ENCODE data around the gene MET.
A peak's percentile ranks its signal among the peaks of the same experiment; 100 is the strongest.

MET gene

DNA sequence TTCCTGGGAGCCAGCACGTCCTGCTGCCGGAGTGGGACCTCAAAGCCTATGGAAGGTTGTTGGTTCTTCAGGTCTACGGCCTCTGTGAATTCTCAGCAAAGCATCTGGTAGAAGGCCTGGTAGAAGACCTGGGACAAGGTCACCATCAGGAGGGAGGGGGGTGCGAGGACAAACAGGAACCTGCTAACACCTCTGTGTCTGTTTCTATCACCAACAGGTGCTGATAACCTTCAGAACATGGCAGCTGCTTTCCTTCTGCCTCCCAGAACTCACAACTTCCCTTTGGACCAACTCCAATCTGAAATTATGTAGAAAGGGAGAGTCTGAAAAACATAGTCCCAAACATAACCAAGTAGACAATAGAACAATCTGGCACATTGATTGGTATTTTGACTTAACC is 8.3 kb upstream of the MET start:
- DNase-seq (ENCODE audit: low read depth) = no peak
- TF ChIP-seq, protein P1, sequence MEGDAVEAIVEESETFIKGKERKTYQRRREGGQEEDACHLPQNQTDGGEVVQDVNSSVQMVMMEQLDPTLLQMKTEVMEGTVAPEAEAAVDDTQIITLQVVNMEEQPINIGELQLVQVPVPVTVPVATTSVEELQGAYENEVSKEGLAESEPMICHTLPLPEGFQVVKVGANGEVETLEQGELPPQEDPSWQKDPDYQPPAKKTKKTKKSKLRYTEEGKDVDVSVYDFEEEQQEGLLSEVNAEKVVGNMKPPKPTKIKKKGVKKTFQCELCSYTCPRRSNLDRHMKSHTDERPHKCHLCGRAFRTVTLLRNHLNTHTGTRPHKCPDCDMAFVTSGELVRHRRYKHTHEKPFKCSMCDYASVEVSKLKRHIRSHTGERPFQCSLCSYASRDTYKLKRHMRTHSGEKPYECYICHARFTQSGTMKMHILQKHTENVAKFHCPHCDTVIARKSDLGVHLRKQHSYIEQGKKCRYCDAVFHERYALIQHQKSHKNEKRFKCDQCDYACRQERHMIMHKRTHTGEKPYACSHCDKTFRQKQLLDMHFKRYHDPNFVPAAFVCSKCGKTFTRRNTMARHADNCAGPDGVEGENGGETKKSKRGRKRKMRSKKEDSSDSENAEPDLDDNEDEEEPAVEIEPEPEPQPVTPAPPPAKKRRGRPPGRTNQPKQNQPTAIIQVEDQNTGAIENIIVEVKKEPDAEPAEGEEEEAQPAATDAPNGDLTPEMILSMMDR (IDR thresholded peaks at IDR 0.05; ENCODE audit: insufficient read depth, low read depth, low read length, missing control alignments) = no peak
- no peak overlapping the region for H3K4me3 ChIP-seq (ENCODE audit: low read length)

DNA sequence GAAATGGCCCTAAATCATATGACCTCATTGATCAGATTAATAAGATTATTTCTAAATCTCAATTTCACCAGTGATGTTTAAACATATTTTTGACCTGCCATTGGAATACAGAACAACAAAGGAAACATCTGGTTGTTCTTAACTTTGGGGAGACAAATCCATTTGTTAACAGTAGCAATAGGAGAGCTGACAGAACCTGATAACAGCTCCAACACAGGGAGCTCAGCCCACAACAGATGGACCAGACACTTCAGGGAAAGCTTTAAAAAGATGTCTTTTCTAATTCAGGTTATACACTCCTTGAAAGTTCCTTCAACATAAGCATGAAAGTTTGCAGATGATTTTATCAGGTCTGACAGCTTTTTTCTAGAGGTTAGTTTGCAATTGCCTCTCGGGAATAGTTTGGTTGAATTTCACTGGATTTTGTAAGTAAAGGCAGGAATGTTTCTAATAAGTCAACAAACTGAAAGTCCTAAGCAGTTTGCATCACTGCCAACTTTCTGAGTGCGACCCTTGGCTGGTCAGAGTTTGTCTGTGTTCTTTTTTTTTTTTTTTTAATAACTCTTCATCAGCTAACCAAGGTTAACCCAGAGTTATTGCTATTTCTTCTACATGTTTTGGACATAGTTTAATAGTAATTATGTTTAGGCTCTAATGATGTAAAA is 6.5 kb upstream of the MET start:
- no peak for DNase-seq (ENCODE audit: low read depth)
- H3K4me3 ChIP-seq (ENCODE audit: low read length) = no peak overlapping the region
- TF ChIP-seq, protein P1 (IDR thresholded peaks at IDR 0.05; ENCODE audit: insufficient read depth, low read depth, low read length, missing control alignments) = no peak

DNA sequence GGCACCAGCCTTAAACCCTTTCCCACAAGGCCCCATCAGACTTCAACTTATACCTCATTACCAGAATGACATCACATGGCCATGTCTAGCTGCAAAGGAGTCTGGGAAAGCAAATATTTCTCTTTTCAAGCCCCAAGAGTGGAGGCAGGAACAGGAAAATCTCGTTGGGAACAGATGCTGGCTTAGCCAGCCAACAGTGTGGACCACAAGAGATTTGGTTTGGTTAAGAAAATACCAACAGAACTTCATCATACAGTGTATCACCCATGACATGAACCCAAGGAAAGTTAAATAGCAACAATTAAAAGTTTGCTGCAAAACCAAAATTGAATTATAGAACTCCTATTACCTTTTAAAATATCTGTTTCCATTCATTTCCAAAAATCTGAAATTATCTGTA is 2.2 kb upstream of the MET start:
- TF ChIP-seq, protein P1 (IDR thresholded peaks at IDR 0.05; ENCODE audit: insufficient read depth, low read depth, low read length, missing control alignments) = no peak
- DNase-seq (ENCODE audit: low read depth) = no peak
- H3K4me3 ChIP-seq (ENCODE audit: low read length) = no peak overlapping the region

DNA sequence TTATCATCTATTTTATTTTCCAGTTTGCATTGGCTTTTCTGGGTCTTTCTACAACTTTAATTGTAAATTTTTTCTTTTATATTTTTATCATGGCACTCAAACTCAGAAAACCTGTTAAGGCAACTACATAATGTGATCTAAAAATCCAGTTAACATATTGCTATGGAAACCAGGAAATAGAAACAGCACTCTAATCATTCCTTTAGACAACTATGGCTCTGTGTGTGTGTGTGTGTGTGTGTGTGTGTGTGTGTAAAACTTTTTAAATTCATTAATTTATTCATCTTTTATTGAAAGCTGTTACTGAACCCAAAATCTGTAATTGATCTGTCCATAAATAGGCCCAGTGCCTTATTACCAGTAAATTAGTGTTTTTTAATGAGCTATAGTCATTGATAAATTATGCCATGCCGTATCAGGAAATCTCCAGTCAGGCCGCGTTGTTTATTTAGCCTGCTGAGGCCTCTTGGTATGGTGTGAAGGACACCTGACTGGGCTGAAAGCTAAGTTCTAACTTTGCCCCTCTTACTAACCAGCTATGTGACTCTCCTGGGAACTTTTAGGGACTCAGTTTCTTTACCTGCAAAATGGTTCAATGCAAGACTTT is 1.5 kb upstream of the MET start:
- no peak overlapping the region for H3K4me3 ChIP-seq (ENCODE audit: low read length)

DNA sequence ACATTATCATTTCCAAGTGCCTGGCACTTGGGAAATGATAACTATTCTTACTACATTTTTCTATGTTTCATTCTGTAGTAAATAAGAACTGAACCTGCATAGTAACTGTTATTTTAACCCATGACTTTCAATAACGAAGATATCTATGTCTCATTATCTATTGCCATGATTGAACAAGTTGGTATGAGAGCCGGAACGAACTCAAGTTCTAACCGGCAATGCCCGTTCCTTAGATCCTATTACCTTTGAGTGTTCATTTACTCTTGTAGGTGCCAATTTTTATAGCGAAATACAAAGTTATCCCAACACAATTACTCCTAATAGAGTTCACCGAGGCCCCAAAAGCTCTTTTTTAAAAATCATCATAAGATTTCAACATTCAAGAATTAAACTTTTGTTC is 885 bp upstream of the MET start:
- peak; percentile 74 for DNase-seq (ENCODE audit: low read depth)
- TF ChIP-seq, protein P1 (IDR thresholded peaks at IDR 0.05; ENCODE audit: insufficient read depth, low read depth, low read length, missing control alignments) = no peak
- H3K4me3 ChIP-seq (ENCODE audit: low read length) = peak overlapping the region; percentile 56

More for the DNA sequence above, 1.5 kb upstream of the MET start:
- DNase-seq (ENCODE audit: low read depth) = peak; percentile 26
- TF ChIP-seq, protein P1 (IDR thresholded peaks at IDR 0.05; ENCODE audit: insufficient read depth, low read depth, low read length, missing control alignments) = no peak

DNA sequence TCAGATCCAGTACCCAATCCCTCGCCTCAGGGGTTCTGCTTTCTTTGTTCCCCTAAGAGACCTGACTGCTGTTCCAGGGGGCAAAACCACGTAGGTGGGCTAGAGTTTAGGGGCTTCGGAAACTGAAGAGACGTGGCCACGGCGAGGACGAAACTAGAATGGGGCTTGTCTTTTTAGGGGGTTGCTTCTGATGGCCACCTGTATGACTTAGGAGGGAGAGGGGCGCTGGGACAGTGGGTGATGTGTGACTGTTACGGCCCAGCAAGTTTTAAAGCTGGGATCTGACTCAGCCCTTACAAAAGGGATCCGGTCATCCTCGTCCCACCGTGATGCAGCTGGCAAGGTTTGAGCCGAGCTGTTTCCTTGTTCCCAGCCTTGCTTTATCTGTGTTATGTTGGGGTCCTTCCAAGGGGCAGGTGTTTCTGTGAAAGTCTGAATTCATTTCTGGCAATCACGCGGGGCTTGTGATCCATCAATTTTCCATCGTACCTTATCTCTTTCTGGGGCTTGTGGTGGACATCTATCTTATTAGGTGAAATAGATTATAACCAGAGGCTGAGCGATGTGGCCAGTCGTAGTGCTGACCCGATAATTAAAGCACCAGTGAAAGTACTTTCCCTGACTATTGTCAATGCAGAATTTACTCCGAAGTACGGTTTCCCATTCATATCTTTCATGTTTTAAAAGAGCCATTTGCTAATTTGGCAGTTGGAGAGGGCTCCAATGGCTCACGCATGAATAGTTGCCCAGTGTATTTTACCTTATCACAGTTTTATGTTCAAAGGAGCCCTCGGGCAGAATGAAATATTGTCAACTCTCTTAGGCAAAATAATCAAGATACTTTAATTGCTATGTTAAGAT is 830 bp downstream of the MET start:
- TF ChIP-seq, protein P1 (IDR thresholded peaks at IDR 0.05; ENCODE audit: insufficient read depth, low read depth, low read length, missing control alignments) = no peak
- peak; percentile 72 for DNase-seq (ENCODE audit: low read depth)
- peak overlapping the region; percentile 99 for H3K4me3 ChIP-seq (ENCODE audit: low read length)
